Heart left ventricle (tissue), 16 donors: Measurements from ENCODE around the gene SYCP1. TPM values are rescaled to one million over a fixed set of nuclear protein-coding genes. Genes with fewer than 3 reads are reported as not detected.

Source experiments
- ATAC-seq, 4 donors: fragments of 200-7000 bp; cut with Tn5 transposase; one replicate each; pipeline ENCODE4 v1.9.1; 2020 to 2022; ENCODE audit warnings: moderate library complexity in 4 of 4, mild to moderate bottlenecking in 3 of 4, moderate number of reproducible peaks in 1 of 4
- DNase-seq, 5 donors: peaks; one replicate each; pipeline ENCODE4 v3.0.0-alpha.2; 2020
- H3K27ac ChIP-seq, 12 donors: fragments of 200-600 bp; sonication (generic) in 4 of 12; one replicate each; pipeline versions ENCODE4 v1.5.0 to v1.8.0; 2016 to 2022; ENCODE audit warnings: mild to moderate bottlenecking in 2 of 12
- H3K27me3 ChIP-seq, 9 donors: fragments of 200-600 bp; sonication (generic) in 2 of 9; one replicate each; pipeline versions ENCODE4 v1.5.1 to v1.8.0; 2016 to 2022; ENCODE audit warnings: mild to moderate bottlenecking in 3 of 9
- H3K36me3 ChIP-seq, 9 donors: fragments of 200-600 bp; sonication (generic) in 2 of 9; one replicate each; pipeline versions ENCODE4 v1.5.0 to v1.8.0; 2018 to 2022; ENCODE audit warnings: mild to moderate bottlenecking in 2 of 9
- H3K4me1 ChIP-seq, 12 donors: fragments of 200-600 bp; sonication (generic) in 4 of 12; one replicate each; pipeline versions ENCODE4 v1.5.0 to v1.8.0; 2016 to 2022; ENCODE audit warnings: mild to moderate bottlenecking in 3 of 12
- H3K4me3 ChIP-seq, 12 donors: fragments of 200-600 bp; sonication (generic) in 4 of 12; one replicate each; pipeline versions ENCODE4 v1.5.0 to v1.8.0; 2017 to 2022; ENCODE audit warnings: mild to moderate bottlenecking in 9 of 12, moderate library complexity in 4 of 12
- H3K9me3 ChIP-seq, 12 donors: fragments of 200-600 bp; sonication (generic) in 4 of 12; one replicate each; pipeline versions ENCODE4 v1.5.0 to v1.8.0; 2016 to 2022; ENCODE audit warnings: mild to moderate bottlenecking in 1 of 12
- CTCF ChIP-seq, 12 donors: fragments of 200-600 bp; sonication (generic) in 4 of 12; IDR thresholded peaks; one replicate each; pipeline versions ENCODE4 v1.5.0 to v1.8.0; 2018 to 2022; ENCODE audit warnings: antibody characterized with exemption in 12 of 12, mild to moderate bottlenecking in 5 of 12
- POLR2A ChIP-seq, 2 donors: fragments of 450-650 bp; IDR thresholded peaks; one replicate each; pipeline ENCODE4 v1.6.1; 2017; ENCODE audit warnings: antibody characterized with exemption in 2 of 2, mild to moderate bottlenecking in 2 of 2, moderate library complexity in 2 of 2
- WGBS, 4 donors: extraction: QIAGEN DNeasy Blood & Tissue Kit in 2 of 4; methylation state at CpG; one replicate each; pipeline versions ENCODE4 v1.1.5 to v1.1.7; 2013 to 2018; 5-methylcytosine and 5-hydroxymethylcytosine counted together
- intact Hi-C, 10 donors: fragments of 100-400 bp; cut with DNase I; formaldehyde crosslinking; loops; one replicate each; pipeline versions ENCODE4 v1.11.1 to v1.14.2; 2022
- polyA plus RNA-seq, 2 donors: library from polyadenylated mRNA; stranded (reverse); fragments of 200-250 nt; gene quantifications; one replicate each; pipeline ENCODE4 v1.2.3, GENCODE V29; 2013
- total RNA-seq, 9 donors: library from RNA; depleted of rRNA in 2 of 9; stranded (reverse); fragments of >200 nt in 2 of 9; fragmentation: NEBNext Ultra II Directional in 3 of 9; extraction: Animal tissue kit (Norgen Biotek cat#: 25700) in 3 of 9; gene quantifications; one replicate each; pipeline versions ENCODE4 v1.1.0 to v1.2.4, GENCODE V29; 2016 to 2023
- donor health status: ischemic (EF 13 %, LVEDD 7.1; RV severe dilation, severe dysfunction).
- donor health status: healthy with polysubstance abuse.
- donor health status: DM: no; HTN: yes; CAD: no.
- donor health status: DM: no; HTN: no; CAD: no.
- donor health status: ischemic (EF 25% LVEDD 6.9; RV normal size, moderate dysfunction).
- donor health status: ischemic (EF 25% LVEDD 5.7; RV mildly dilated, moderate dysfunction).
- donor health status: healthy.
- donor health status: DM: yes; HTN: yes; CAD: no.
- donor health status: ischemic (EF 35%, LVEDD 5.7; RV mildly dilated, moderate dysfunction).
- donor health status: nonischemic (EF 11% LVEDD 7.7; RV severe dilation, severe dysfunction).
- donor health status: DM: yes; HTN: yes; CAD: no.
- donor health status: PGD.
- donor health status: ischemic (EF 29% LVEDD 5.4; RV normal size, mild dysfunction).
- donor health status: nonischemic (EF 23%, LVEDD 6.1; RV moderate dilation, normal function).

SYCP1 gene
- total and polyA plus RNA-seq, 11 donors, result not detected

GRCh38 chr1:114986286-114986685 lies 131.6 kb downstream of the SYCP1 start:
- DNase-seq (no peak), ATAC-seq (no peak)
- H3K9me3 ChIP-seq, result peaks cover 0 to 53% (median 21%) of the 10 kb centered on the region in 12 donors
- intact Hi-C loops, result no loop called here
- H3K4me3 ChIP-seq, result no peak overlapping the region
- H3K4me1 ChIP-seq, result no peaks in the 10 kb centered on the region
- TF ChIP-seq CTCF (IDR thresholded peaks at IDR 0.05) (no peak), POLR2A (IDR thresholded peaks at IDR 0.05) (no peak)
- H3K36me3 ChIP-seq, result no peaks in the 10 kb centered on the region
- no peak overlapping the region for H3K27ac ChIP-seq
- no peaks in the 10 kb centered on the region for H3K27me3 ChIP-seq

- H3K36me3 ChIP-seq, result no peaks in the 10 kb centered on the region
- DNase-seq, result no peak
- intact Hi-C loops, result no loop called here
- no peak overlapping the region for H3K4me3 ChIP-seq
- no peak for TF ChIP-seq CTCF (IDR thresholded peaks at IDR 0.05)
- TF ChIP-seq POLR2A (IDR thresholded peaks at IDR 0.05), result no peak
- H3K27me3 ChIP-seq, result no peaks in the 10 kb centered on the region
- peaks cover 0 to 35% (median 14%) of the 10 kb centered on the region in 12 donors for H3K9me3 ChIP-seq
- WGBS, 4 donors, result 80 to 87% (median 84%) methylated on average over 1 of the region's 1 CpG
- ATAC-seq, result no peak
- H3K4me1 ChIP-seq, result no peaks in the 10 kb centered on the region
- H3K27ac ChIP-seq, result no peak overlapping the region
These were observed 133.4 kb downstream of the SYCP1 start for GRCh38 chr1:114988095-114988494.

GRCh38 chr1:114997510-114998289 lies 143.0 kb downstream of the SYCP1 start:
- intact Hi-C loops, result no loop called here
- Histone ChIP-seq H3K27ac (no peak overlapping the region), H3K4me3 (no peak overlapping the region), H3K36me3 (no peaks in the 10 kb centered on the region), H3K4me1 (no peaks in the 10 kb centered on the region), H3K27me3 (no peaks in the 10 kb centered on the region), H3K9me3 (no peaks in the 10 kb centered on the region)
- no peak for TF ChIP-seq CTCF (IDR thresholded peaks at IDR 0.05)
- TF ChIP-seq POLR2A (IDR thresholded peaks at IDR 0.05), result no peak
- ATAC-seq (no peak), DNase-seq (no peak)

GRCh38 chr1:115006191-115006590 lies 151.5 kb downstream of the SYCP1 start:
- TF ChIP-seq CTCF (IDR thresholded peaks at IDR 0.05), result no peak
- TF ChIP-seq POLR2A (IDR thresholded peaks at IDR 0.05), result no peak
- H3K4me1 ChIP-seq, result no peaks in the 10 kb centered on the region
- H3K36me3 ChIP-seq, result no peaks in the 10 kb centered on the region
- no peak overlapping the region for H3K27ac ChIP-seq
- DNase-seq (no peak), ATAC-seq (no peak)
- no peak overlapping the region for H3K4me3 ChIP-seq
- peaks cover 0 to 4% (median 0%) of the 10 kb centered on the region in 9 donors for H3K27me3 ChIP-seq
- intact Hi-C loops, result no loop called here
- no peaks in the 10 kb centered on the region for H3K9me3 ChIP-seq
- WGBS, 4 donors, result 74 to 83% (median 80%) methylated on average over 2 of the region's 2 CpGs
